ENCODE measurements around the gene RBPJL.

The RBPJL gene

DNA sequence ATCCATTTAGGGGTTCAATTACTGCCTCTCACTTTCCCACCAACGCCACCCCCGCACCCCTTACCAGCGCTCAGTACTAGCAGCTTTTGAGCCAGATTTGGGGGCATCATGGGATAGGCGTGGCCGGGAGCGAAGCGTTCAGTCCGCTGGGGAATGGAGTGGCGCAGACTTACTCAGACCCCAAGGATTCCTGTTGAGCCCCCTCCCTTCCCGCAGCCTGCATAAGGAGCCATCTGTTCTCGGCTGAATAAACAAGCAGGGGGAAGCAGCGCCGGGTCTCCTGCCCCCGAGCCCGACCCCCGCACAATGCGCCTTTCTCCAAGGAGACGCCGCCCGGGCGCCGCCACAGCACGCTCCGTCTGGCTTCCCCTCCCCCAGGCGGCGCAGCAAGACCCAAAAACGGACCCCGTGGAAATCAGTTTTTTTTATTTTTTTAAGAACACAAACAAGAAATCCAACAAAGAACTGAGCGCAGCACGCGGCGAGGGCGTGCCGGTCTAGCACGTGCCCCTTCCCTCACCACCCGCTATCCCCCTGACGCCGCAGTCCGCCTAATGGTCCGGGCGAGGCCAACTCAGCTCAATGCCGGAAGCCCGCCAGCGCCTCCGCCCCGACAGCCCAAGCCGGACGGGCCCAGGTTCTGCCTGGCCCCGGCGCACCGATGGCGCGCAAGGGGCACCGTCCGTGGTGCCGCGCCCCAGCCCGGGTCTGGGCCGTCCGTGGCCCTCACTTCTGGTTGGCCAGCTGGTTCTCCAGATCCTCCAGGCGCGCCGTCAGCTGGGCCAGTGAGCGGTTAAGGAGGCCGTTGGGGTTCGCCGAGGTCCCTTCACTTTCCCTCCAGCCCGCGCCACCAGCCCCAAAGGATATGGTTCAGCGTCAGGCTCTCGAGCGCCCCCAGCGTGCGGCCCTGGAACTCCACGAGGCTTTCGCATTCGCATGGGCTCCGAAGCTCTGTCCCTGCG, 13.3 kb upstream of the RBPJL start:
- peak; percentile 78 for DNase-seq (ENCODE audit: low read depth)

- no peak for DNase-seq (ENCODE audit: low read depth)
Measured at GRCh38 chr20:45294003-45294368, 12.7 kb upstream of the RBPJL start.

DNA sequence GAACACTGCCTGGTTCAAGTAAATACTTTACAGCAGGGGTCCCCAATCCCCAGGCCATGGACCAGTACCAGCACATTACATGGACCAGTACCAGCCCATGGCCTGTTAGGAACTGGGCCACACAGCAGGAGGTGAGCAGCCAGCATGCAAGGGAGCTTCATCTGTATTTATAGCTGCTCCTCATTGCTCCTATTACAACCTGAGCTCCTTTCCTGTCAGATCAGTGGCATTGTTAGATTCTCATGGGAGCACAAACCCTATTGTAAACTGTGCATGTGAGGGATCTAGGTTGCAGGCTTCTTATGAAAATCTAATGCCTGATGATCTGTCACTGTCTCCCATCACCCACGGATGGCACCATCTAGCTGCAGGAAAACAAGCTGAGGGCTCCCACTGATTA, 12.0 kb upstream of the RBPJL start:
- DNase-seq (ENCODE audit: low read depth) = no peak

DNA sequence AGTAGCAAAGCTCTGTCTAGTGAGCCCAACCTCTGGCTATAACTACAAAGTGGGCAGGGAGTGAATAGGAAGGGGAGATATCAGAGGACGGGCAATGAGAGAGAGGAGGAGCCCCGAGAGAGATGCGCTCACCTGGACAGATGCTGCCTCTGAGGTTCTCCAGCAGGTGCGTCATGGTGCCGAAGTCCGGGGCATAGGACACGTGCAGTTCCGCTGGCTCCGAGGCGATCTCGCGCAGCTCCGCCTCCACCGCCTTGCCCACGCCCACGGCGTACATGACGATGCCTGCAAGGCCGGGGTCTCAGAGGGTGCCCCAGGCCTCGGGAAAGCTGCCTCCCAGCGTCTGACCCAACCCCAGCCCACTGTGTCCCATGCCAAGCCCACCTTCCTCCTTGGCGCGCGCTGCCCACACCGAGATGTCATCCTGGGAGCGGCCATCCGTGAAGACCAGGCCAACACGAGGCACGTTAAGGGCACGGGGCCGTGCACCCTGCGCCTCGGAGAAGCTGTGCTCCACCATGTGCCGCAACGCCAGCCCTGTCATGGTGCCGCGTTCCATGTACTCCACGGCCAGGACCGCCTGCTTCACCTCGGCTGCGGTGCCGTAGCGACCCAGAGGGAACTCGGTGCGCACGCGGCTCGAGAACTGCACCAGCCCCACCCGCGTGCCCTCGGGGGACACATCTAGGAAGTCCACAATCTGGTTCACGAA, 8.7 kb upstream of the RBPJL start:
- DNase-seq (ENCODE audit: low read depth) = no peak

GRCh38 chr20:45299786-45300185, 6.9 kb upstream of the RBPJL start:
- no peak for DNase-seq (ENCODE audit: low read depth)

- DNase-seq (ENCODE audit: low read depth) = peak; percentile 44
Measured at GRCh38 chr20:45300961-45301360, 5.7 kb upstream of the RBPJL start.

DNA sequence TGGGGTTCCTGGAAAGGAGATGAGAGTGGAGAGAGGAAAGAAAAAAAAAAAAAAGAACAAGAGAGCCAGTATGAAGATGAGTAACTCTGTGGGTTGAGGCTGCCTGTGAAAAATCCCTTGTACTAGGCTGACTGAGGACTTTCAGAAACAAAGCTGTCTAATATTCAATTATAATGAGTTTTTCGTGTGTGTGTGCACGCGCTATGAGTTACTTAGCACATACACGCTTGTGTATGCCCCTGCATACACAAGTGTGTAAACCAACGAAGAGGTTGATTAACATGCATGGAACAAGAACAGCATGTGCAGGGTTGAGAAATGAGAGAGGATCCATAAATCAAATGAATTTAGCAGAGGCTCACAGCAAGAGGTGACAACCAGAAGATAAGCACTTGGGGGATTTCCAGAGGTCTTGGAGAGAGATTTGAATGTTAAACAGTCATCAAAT, 4.8 kb upstream of the RBPJL start:
- no peak for DNase-seq (ENCODE audit: low read depth)

DNA sequence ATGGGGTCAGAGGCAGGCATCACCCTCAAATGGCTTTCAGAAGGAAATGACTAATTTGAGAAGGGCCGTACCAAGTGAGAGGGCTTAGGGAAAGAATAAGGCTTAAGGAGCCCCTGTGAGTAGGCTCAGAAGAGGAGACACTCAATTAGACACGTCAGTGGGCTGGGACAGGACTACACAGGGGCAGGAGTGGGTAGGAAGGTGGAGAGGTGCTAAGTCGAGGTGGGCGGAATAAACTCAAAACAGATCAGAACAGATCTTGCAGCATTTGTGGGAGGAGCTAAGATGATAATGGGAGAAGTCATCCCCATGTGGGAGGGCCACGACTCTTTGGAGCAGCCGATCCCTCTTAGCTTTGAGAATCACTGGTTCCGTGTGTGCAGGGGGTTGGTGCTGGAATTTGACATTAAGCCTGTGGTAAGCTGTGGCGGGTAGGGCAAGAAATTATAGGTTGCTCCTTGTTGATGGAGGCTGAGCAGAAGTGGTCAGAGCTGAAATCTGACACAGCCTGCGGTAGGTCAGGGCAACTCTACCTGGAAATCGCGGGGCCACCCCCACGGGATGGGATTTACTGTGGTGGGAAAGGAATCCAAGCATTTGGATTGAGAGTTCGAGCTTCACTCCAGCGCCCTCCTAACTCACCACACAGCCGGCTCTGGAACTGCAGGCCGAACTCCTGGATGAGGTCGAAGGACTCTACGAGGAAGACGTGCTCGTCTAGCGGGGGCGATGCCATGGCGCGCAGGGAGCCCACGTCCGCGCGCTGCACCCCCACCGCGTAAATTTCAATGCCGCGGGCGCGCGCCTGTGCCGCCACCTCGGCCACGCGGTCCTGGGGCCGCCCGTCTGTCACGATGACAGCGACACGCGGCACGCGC, 2.8 kb upstream of the RBPJL start:
- no peak for DNase-seq (ENCODE audit: low read depth)

GRCh38 chr20:45304464-45304999, 2.1 kb upstream of the RBPJL start:
- no peak for DNase-seq (ENCODE audit: low read depth)

DNA sequence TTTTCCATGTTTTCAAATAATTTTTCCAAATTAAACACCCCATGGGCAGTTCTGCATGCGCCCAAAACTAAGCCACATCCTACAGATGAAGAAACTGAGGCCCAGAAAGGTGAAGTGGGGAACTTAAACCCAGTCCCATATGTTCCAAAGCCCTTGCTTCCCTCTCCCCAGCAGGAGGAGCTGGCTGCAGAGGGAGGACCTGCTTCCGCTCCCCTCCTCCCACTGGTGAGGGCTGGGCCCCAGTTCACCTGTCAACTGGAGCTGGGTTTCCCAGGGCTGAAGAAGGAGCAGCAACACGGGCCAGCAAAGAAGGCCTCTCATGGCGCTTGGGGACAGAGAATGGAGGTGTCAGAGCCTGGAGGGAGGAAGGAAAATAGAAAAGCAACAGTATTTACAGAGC, 1.4 kb upstream of the RBPJL start:
- DNase-seq (ENCODE audit: low read depth) = no peak

GRCh38 chr20:45307076-45307640, 518 bp downstream of the RBPJL start:
- no peak for DNase-seq (ENCODE audit: low read depth)

DNA sequence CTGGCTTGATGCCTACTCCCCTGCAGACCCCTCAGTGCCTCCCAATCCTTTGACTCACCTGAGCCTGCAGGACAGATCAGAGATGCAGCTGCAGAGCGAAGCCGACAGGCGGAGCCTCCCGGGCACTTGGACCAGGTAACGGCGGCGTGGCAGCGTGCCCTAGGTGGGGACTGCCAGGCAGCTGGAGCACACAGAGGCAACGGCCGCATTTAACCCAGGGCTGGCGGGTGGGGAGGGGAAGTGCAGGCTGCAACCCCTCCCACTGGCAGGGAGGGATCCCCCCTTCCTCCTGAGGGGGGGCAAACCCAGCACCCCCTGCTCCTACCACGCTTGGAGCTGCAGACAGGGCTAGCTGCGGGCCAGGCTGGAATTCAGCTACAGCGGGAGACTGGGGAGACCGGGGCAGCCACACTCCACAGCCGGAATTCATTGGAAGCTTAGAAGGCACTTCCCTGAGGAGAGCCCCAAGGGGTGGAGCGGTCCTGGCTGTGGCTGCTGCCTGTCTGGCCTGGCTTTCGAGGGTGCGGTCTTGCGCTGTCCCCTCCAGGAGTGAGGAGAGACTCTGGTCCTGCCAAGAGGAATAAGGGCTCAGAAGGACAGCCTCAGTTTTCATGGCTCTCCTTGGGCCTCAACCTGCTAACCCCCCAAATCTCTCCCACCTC, 1.6 kb downstream of the RBPJL start, which contains the start of gene MATN4:
Gene MATN4, minus strand, starts transcription at position 183 of the 662 bp plus-strand sequence. CDS start 2,717 bp downstream, outside the sequence.
- no peak for DNase-seq (ENCODE audit: low read depth)

GRCh38 chr20:45309075-45309474, 2.4 kb downstream of the RBPJL start:
- DNase-seq (ENCODE audit: low read depth) = no peak

DNA sequence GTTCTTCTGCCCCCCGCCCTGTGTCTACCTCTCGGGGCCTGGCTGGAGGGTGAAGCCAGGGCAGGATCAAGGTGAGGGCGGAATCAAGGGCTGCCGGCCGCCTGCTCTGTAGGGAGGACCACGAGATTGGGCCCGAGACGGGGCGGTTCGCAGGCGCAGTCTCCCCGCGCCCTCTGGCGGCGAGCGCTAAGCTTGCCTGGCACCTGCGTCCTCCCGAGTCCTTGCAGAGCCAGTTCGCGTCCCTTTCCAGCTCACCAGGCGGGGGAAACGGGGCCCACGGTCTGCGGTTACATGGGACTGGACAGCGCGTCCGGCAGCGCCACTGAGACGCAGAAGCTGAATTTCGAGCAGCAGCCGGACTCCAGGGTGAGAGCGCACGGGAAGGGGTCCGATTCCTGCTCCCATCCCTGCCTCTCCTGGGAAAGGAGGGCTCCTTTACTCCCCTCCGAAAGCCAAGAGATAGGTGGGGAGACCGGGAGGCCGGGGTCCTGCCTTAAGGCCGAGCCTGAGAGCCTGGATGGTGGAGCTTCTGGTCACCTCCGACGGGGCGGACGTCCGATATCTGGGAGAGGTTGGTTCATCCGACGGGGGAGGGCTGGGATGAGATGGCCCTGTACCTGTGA, 5.1 kb downstream of the RBPJL start:
- DNase-seq (ENCODE audit: low read depth) = peak; percentile 54

DNA sequence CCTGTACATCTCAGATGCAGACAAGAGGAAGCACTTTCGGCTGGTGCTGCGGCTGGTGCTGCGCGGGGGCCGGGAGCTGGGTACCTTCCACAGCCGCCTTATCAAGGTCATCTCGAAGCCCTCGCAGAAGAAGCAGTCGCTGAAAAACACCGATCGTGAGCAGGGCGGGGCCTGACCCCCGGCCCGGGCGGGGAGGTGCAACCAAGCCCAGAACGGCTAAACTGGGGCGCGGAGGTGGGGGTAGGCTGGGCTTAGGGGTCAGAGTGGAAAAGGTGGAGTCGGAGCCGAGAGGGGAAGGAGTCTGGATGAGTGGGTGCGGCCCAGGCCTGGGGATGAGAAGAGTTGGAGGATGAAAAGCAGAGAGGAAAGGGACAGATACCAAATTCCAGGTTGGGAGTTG, 5.6 kb downstream of the RBPJL start:
- no peak for DNase-seq (ENCODE audit: low read depth)

- no peak for DNase-seq (ENCODE audit: low read depth)
Measured at GRCh38 chr20:45313065-45313695, 6.5 kb downstream of the RBPJL start.

DNA sequence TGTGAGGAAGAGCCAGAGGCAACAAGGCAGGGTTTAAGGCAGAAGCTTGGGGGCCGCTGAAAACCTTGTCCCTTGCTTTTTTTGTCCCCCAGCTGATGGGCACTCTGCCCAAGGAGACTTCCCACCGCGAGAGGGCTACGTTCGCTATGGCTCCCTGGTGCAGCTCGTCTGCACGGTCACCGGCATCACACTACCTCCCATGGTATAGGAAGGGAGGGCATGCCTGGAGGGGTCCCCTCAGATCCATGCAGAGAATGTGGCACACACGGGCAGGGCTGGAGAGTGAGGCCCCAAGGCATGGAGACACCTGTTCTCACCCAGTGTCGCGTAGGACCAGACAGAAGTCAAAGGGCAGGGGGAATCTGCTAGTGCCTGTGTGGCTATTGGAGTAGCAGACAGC, 7.3 kb downstream of the RBPJL start:
- DNase-seq (ENCODE audit: low read depth) = no peak

GRCh38 chr20:45315672-45316071, 9.0 kb downstream of the RBPJL start:
- DNase-seq (ENCODE audit: low read depth) = no peak

DNA sequence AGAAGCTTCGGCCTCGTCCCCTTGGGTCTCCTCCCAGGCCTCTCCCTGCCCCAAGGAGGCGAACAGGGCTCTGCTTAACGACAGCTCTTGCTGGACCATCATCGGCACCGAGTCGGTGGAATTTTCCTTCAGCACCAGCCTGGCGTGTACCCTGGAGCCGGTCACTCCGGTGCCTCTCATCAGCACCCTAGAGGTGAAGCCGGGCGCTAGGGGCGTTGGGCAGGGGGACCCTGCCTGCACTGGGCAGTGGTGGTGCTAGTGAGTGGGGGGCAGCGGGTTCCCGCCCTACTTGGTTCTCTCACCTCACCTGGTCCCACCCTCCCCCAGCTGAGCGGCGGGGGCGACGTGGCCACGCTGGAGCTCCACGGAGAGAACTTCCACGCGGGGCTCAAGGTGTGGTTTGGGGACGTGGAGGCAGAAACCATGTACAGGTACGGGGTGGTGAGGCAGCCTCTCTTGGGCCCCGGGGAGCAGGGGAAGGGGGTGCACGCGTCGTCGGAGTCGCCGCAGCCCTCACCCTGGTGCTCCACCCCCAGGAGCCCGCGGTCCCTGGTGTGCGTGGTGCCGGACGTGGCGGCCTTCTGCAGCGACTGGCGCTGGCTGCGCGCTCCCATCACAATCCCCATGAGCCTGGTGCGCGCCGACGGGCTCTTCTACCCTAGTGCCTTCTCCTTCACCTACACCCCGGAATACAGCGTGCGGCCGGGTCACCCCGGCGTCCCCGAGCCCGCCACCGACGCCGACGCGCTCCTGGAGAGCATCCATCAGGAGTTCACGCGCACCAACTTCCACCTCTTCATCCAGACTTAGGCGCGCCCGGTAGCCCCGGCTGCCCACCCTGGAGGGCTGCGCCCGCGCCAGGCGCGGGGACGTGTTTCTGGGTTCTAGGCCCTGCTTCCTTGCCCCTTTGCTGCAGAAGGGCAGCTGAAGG, 9.8 kb downstream of the RBPJL start:
- DNase-seq (ENCODE audit: low read depth) = no peak
